Vagina (tissue), 2 donors: ENCODE results near the gene TOMM5. TPM values are rescaled to one million over a fixed set of nuclear protein-coding genes. Genes with fewer than 3 reads are reported as not detected.

ENCODE experiments used
- DNase-seq, 2 donors: peaks; one replicate each; pipeline ENCODE4 v3.0.0-alpha.2; 2017; ENCODE audit errors: extremely low spot score in 2 of 2
- H3K27ac ChIP-seq: fragments of 200-600 bp; sonication (generic); one replicate; pipeline ENCODE4 v1.5.1; 2019
- H3K27me3 ChIP-seq: fragments of 200-600 bp; sonication (generic); one replicate; pipeline ENCODE4 v1.5.1; 2019
- H3K36me3 ChIP-seq, 2 donors: fragments of 200-600 bp; sonication (generic); one replicate each; pipeline ENCODE4 v1.5.1; 2017 to 2019
- H3K4me1 ChIP-seq: fragments of 200-600 bp; sonication (generic); one replicate; pipeline ENCODE4 v1.5.1; 2019
- H3K4me3 ChIP-seq, 2 donors: fragments of 200-600 bp; sonication (generic); 1 replicate in 1 of 2; 2 replicates in 1 of 2; pipeline ENCODE4 v1.5.1; 2016 to 2019
- H3K9me3 ChIP-seq: fragments of 200-600 bp; sonication (generic); one replicate; pipeline ENCODE4 v1.5.1; 2019
- POLR2A ChIP-seq, 2 donors: fragments of 450-650 bp; IDR thresholded peaks; one replicate each; pipeline ENCODE4 v1.6.1; 2017; ENCODE audit warnings: antibody characterized with exemption in 2 of 2, mild to moderate bottlenecking in 2 of 2, moderate library complexity in 2 of 2
- POLR2AphosphoS5 ChIP-seq, 2 donors: sonication (generic); formaldehyde crosslinking; IDR thresholded peaks; one replicate each; pipeline ENCODE4 v1.9.0; 2017; ENCODE audit warnings: antibody characterized with exemption in 2 of 2, mild to moderate bottlenecking in 2 of 2, low read depth in 1 of 2; ENCODE audit not compliant: insufficient read depth in 1 of 2
- intact Hi-C: fragments of 100-400 bp; cut with DNase I; formaldehyde crosslinking; loops from one replicate; pipeline ENCODE4 v1.15.1; 2023
- total RNA-seq: library from RNA; depleted of rRNA; stranded (reverse); fragments of >200 nt; gene quantifications from one replicate; pipeline ENCODE4 v1.2.3, GENCODE V29; 2016
- TF ChIP-seq, protein P1 (sequence below), 3 experiments: fragments of 450-650 bp in 2 of 3; fragments of 200-600 bp in 1 of 3; sonication (generic) in 1 of 3; IDR thresholded peaks; one replicate each; pipeline ENCODE4 v1.5.1; 2017 to 2019; ENCODE audit warnings: antibody characterized with exemption in 3 of 3, mild to moderate bottlenecking in 2 of 3, moderate library complexity in 2 of 3

The TOMM5 gene
- total RNA-seq, 1 donor from 2014 or later: 70.7 TPM

DNA sequence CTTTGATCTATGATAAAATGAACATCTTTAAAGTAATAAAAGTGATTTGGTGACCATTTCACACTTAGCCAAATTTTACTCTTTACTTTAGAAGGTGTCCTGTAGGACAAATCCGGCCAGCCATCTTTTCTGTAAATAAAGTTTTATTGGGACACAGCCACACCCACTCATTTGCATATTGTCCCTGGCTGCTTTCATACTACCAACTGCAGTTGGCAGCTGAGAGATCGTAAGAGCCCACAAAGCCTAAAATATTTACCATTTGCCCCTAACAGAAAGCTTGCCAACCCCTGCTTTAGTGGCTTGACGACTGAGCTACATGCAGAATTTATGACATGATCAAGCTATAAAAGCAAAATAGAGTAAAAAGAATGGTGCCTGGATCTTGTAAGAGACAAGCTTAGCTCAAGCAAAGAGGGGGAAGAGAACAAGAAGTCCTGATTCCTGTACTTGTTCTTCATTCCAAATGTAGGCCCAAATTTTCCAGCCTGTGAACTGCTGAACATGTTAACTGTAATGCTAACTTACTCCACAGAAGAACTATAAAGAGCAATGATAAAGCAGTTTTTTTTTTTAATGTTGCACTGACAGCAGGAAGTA, 8.8 kb downstream of the TOMM5 start:
- no peaks in the 10 kb centered on the region for H3K27me3 ChIP-seq
- no peaks in the 10 kb centered on the region for H3K9me3 ChIP-seq
- no peak overlapping the region for H3K4me3 ChIP-seq
- intact Hi-C loops: no loop called here
- TF ChIP-seq, protein P1, sequence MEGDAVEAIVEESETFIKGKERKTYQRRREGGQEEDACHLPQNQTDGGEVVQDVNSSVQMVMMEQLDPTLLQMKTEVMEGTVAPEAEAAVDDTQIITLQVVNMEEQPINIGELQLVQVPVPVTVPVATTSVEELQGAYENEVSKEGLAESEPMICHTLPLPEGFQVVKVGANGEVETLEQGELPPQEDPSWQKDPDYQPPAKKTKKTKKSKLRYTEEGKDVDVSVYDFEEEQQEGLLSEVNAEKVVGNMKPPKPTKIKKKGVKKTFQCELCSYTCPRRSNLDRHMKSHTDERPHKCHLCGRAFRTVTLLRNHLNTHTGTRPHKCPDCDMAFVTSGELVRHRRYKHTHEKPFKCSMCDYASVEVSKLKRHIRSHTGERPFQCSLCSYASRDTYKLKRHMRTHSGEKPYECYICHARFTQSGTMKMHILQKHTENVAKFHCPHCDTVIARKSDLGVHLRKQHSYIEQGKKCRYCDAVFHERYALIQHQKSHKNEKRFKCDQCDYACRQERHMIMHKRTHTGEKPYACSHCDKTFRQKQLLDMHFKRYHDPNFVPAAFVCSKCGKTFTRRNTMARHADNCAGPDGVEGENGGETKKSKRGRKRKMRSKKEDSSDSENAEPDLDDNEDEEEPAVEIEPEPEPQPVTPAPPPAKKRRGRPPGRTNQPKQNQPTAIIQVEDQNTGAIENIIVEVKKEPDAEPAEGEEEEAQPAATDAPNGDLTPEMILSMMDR (IDR thresholded peaks at IDR 0.05): no peak
- no peak for TF ChIP-seq POLR2AphosphoS5 (IDR thresholded peaks at IDR 0.05; ENCODE audit: insufficient read depth in 1 of 2, low read depth in 1 of 2)
- TF ChIP-seq POLR2A (IDR thresholded peaks at IDR 0.05): no peak
- H3K4me1 ChIP-seq: no peaks in the 10 kb centered on the region
- no peak overlapping the region for H3K27ac ChIP-seq
- H3K36me3 ChIP-seq: peaks cover 0 to 16% of the 10 kb centered on the region in 2 donors
- no peak for DNase-seq

DNA sequence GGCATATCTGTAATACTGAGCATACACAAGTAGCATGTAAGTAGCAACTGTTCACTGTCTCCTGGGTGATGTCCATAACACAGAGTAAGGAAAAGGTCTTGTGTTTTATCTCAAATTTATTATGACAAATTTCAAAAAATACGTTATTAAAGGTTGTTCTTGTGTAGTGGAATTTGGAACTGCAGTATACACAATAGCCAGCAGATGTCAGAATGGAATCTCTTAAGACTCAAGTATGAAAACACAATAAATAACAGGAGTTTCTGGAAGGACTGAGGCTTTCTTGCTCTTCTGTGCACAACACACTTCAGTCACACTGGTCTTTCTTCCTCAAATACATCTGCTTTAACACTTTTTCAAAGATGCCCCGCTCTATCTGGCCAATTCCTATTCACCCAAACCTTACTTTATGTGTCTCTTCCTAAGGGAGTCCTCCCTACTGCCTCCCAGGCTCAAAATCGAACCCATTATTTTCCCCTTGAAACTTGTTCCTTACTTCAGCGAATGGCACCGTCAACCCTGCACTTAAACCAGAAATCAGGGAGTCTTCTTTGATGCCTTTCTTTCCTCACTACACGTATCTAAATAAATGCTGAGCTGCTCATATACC, 9.7 kb downstream of the TOMM5 start:
- Histone ChIP-seq H3K9me3 (no peaks in the 10 kb centered on the region), H3K36me3 (peaks cover 0 to 16% of the 10 kb centered on the region in 2 donors), H3K27ac (no peak overlapping the region), H3K4me1 (no peaks in the 10 kb centered on the region), H3K4me3 (no peak overlapping the region), H3K27me3 (no peaks in the 10 kb centered on the region)
- intact Hi-C loops: no loop called here
- DNase-seq: no peak
- TF ChIP-seq POLR2A (IDR thresholded peaks at IDR 0.05): no peak
- TF ChIP-seq POLR2AphosphoS5 (IDR thresholded peaks at IDR 0.05; ENCODE audit: insufficient read depth in 1 of 2, low read depth in 1 of 2): peak in 1 of 2 donors; percentile 16
- TF ChIP-seq, protein P1 (IDR thresholded peaks at IDR 0.05): peak in 2 of 3 experiments; percentile 23 to 64

DNA sequence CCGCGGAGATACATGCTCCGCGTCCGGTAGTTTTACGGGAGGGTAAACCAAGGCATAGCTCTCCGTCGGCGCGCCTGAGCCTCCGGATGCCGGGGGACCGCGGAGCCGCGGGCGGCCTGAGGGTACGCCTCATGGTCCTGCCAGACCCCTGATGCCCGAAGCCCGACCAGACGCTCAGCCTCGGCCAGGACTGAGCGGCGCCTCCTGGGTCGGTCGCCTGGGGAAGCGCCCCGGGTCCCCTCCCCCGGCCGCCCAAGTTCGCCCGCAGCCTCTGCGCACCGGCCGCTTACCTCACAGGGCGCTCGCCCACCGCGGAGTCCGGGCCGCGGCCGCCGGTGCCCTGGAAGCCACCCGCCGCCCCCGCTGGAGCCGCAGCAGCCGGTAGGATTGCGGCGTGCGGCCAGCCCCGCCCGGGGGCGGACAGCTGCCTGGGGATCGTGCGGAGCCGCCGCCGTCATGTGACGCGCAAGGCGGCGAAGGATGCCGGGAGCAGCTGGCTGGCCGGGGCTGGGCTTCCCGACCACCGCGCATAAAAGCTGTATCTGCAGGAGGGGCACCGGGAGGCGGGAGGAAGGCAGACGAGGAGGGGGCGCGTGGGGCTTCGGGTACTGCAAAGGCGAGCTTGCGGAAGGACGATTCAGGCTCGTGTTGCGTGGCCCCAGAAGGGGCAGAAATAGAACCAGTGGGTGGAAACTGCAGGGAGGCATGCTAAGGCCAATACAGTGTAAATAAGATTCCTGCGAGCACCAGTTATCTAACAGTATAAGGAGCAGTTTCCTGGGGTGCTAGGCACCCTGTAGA, 16.3 kb downstream of the TOMM5 start, which contains the start of gene FBXO10:
FBXO10 (minus strand) TSS at position 460 of the 801 bp plus-strand sequence. CDS start 34,612 bp downstream, outside the sequence.
- DNase-seq: no peak
- peak within 1 kb of the TSS; percentile 90 for H3K27ac ChIP-seq
- intact Hi-C loops: no loop called here

DNA sequence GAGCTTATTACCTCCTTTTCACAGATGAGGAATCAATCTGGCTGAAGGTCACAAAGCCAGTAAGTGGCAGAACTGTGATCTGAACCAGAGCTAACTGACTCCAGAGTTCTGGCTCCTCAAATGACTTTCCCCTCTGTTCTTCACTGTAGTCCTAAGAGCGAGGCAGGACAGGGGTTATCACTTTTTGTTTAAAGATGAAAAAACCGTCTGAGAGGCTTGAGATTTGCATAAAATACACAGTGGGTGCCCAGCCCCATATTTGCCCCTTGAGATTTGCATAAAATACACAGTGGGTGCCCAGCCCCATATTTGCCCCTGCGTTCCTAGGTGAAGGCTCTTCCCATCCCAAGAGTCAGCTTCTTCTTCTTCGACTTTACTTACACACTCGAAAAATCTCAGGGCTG, 16.9 kb downstream of the TOMM5 start:
- Histone ChIP-seq H3K36me3 (no peaks in the 10 kb centered on the region), H3K4me1 (peaks cover 27% of the 10 kb centered on the region), H3K4me3 (peak overlapping the region; percentile 71 to 78), H3K27ac (peak overlapping the region; percentile 90), H3K9me3 (no peaks in the 10 kb centered on the region), H3K27me3 (no peaks in the 10 kb centered on the region)
- TF ChIP-seq, protein P1 (IDR thresholded peaks at IDR 0.05): no peak
- no peak for TF ChIP-seq POLR2A (IDR thresholded peaks at IDR 0.05)
- no peak for TF ChIP-seq POLR2AphosphoS5 (IDR thresholded peaks at IDR 0.05; ENCODE audit: insufficient read depth in 1 of 2, low read depth in 1 of 2)
- no peak for DNase-seq
- intact Hi-C loops: no loop called here

More for the DNA sequence above, 16.3 kb downstream of the TOMM5 start, which contains the start of gene FBXO10:
- Histone ChIP-seq H3K36me3 (no peaks in the 10 kb centered on the region), H3K27me3 (no peaks in the 10 kb centered on the region), H3K9me3 (no peaks in the 10 kb centered on the region), H3K4me3 (peak within 1 kb of the TSS; percentile 71 to 78), H3K4me1 (peaks cover 27% of the 10 kb centered on the region)
- TF ChIP-seq POLR2AphosphoS5 (IDR thresholded peaks at IDR 0.05; ENCODE audit: insufficient read depth in 1 of 2, low read depth in 1 of 2) (peak in 1 of 2 donors; percentile 61), POLR2A (IDR thresholded peaks at IDR 0.05) (no peak)
- TF ChIP-seq, protein P1 (IDR thresholded peaks at IDR 0.05): no peak
